GM21447 (cell line): ENCODE data around the gene AFM.

Source experiments
- ATAC-seq: cut with Tn5 transposase; IDR thresholded peaks from one replicate; pipeline ENCODE4 v1.9.1; 2021; ENCODE audit not compliant: unreplicated experiment

Gene AFM, protein sequence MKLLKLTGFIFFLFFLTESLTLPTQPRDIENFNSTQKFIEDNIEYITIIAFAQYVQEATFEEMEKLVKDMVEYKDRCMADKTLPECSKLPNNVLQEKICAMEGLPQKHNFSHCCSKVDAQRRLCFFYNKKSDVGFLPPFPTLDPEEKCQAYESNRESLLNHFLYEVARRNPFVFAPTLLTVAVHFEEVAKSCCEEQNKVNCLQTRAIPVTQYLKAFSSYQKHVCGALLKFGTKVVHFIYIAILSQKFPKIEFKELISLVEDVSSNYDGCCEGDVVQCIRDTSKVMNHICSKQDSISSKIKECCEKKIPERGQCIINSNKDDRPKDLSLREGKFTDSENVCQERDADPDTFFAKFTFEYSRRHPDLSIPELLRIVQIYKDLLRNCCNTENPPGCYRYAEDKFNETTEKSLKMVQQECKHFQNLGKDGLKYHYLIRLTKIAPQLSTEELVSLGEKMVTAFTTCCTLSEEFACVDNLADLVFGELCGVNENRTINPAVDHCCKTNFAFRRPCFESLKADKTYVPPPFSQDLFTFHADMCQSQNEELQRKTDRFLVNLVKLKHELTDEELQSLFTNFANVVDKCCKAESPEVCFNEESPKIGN

GRCh38 chr4:73481358-73481757, at the start of gene AFM:
TSS of gene AFM (plus strand) at chr4:73481745. CDS start at chr4:73481776, 31 bp downstream.
- no peak for ATAC-seq

GRCh38 chr4:73431813-73432168, 49.8 kb upstream of the AFM start:
- no peak for ATAC-seq

GRCh38 chr4:73432169-73433000, 49.2 kb upstream of the AFM start:
- ATAC-seq: no peak

GRCh38 chr4:73433140-73433539, 48.4 kb upstream of the AFM start:
- ATAC-seq: no peak

DNA sequence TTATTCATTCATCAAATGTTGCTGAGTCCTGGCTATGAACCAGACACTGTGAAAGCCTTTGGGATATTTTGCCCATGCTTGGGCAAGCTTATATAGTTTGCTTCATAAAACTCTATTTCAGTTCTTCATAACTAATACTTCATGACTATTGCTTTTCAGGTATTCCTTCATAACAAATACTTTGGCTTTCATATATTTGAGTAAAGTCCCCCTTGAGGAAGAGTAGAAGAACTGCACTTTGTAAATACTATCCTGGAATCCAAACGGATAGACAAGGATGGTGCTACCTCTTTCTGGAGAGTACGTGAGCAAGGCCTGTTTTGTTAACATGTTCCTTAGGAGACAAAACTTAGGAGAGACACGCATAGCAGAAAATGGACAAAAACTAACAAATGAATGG, 47.2 kb upstream of the AFM start:
- ATAC-seq: peak; percentile 58

DNA sequence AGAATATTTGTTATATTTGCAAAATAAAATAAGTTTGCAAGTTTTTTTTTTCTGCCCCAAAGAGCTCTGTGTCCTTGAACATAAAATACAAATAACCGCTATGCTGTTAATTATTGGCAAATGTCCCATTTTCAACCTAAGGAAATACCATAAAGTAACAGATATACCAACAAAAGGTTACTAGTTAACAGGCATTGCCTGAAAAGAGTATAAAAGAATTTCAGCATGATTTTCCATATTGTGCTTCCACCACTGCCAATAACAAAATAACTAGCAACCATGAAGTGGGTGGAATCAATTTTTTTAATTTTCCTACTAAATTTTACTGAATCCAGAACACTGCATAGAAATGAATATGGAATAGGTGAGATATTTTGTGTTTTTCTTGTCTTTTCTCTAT, 45.6 kb upstream of the AFM start, which contains the start of gene AFP:
Gene AFP, plus strand, starts transcription at position 238 of the 400 bp plus-strand sequence. Its CDS starts 42 bp downstream, at position 280.
- no peak for ATAC-seq

GRCh38 chr4:73436674-73437557, 44.6 kb upstream of the AFM start:
- no peak for ATAC-seq

DNA sequence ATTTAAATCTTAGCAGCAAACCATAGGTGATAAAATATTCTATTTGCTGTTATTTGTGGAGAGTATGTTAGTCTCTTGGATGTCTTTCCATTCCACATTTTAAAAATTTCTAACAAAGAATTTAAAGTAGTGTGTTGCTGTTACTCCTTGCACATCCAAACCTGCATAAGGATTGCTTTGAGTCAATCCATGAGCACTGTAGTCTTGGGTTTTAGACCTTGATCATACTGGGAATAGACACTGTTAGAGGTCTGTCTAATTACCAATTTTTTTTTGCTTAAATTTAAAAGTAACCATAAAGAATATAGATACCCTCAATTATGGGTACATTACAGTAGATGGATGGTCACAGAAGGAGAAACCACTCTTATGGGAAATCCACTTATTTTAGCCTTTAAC, 44.0 kb upstream of the AFM start:
- ATAC-seq: no peak

DNA sequence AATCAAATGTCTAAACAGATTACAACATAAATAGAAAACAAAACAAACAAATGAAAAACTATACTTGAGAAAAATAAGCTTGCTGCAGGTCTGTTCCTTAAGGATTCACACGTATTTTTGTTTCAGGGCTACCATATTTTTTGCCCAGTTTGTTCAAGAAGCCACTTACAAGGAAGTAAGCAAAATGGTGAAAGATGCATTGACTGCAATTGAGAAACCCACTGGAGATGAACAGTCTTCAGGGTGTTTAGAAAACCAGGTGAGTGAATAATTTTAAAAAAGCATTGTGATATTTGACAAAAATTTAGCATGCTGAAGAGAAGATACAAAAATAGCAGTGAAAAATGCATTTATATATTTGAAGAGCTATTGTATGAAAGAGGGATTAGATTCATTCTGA, 43.5 kb upstream of the AFM start:
- no peak for ATAC-seq

DNA sequence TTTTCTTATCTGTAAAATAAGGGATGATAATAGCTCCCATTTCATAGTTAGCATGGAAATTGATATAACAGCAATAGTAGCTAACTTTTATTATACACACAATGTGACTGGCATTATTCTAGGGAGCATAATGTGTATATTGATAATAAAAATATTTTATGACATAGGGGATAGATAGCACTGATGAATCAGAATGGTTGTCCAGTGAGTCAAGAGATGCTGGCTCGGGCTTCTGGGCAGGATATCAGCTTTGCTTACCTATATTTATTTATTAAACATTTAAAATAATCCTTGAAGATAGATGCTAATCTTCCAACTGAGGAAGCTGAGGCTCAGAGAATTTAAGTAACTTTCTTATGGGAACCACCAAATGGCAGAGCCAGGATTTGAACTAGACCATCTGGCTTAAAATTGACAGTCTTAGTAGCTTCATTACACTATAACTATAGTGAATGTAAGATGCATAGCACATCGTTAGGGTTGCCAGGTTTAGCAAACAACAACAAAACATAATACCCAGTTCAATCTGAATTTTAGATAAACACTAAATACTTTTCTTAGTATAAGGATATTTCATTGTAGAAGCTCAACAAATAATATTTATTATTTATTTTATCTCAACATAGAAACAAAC, 42.8 kb upstream of the AFM start:
- no peak for ATAC-seq

DNA sequence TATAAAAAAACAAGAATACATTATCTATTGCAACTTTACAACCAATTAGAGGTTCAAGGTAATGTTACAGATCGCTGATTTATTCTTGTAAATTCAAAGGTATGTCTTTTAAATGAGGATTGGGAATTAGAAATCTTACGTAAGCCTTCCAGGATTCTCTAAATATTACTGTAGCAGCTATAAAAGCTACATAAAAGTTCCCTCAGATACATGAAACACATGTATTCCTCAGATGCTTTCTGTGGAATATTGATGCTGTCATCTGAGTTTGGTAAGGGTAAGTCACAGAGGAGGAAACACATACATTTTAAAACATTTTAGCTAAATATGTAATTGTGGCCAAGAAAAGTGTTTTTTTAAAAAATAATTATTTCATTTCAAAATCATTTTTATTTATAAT, 42.1 kb upstream of the AFM start:
- no peak for ATAC-seq

GRCh38 chr4:73439991-73440390, 41.6 kb upstream of the AFM start:
- no peak for ATAC-seq

GRCh38 chr4:73440653-73441052, 40.9 kb upstream of the AFM start:
- no peak for ATAC-seq

- no peak for ATAC-seq
These were observed 39.3 kb upstream of the AFM start for GRCh38 chr4:73442275-73442674.

DNA sequence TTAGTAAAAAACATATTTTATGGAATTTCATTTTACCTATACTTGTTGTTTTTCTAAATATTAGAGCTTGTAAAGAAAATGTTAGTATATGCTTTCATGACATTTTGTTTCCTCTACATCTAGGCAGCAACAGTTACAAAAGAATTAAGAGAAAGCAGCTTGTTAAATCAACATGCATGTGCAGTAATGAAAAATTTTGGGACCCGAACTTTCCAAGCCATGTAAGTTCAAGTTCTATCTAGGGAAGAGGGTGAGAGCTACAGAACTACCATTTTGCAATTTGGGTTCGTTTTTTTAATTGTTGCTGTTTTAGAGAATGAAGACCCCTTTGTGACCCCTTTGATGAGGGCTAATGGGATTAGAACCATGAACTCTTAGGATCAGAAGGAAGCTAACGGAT, 38.3 kb upstream of the AFM start:
- ATAC-seq: no peak

DNA sequence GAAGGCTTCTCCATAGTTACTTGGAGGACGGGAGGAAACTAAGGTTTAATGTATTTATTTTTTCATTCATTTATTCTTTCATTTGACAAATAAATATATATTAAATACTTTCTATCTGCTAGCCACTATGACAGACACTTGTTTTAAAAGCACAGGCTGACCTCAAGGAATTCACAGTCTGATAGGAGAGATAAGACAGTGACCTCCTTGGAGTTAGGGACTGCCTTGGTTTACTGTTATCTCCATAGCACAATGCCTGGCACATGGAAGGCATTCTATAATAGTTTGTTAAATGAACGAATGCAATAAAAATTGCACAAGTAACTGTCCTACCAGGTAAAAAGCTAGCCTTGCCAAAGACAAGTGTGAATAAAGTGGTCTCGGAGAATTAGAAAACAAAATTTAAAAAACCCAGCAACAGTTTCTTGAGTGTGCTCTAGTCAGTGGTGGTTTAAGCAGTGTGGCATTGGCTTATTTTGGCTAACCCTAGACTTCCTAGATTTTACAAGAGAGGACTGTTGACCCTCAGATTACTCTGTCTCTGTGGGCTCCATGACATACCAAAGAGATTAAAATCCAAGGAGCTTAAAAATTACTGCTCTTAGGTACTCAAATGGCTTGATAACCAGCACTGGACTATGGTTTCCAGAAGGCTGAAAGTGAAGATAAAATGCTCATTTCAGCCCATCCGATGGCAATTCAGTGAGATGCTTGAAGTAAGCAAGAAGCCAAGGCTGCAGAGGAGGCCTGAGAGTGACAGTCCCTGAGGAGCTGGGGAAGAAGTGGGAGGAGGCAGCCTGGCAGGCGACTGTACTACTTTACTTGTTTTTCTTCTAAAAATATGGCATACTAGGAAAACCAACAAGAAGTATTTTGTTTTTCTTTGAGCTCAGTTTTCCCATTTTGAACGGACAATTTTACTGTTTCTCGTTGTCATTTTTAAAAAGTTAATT, 35.9 kb upstream of the AFM start:
- no peak for ATAC-seq

DNA sequence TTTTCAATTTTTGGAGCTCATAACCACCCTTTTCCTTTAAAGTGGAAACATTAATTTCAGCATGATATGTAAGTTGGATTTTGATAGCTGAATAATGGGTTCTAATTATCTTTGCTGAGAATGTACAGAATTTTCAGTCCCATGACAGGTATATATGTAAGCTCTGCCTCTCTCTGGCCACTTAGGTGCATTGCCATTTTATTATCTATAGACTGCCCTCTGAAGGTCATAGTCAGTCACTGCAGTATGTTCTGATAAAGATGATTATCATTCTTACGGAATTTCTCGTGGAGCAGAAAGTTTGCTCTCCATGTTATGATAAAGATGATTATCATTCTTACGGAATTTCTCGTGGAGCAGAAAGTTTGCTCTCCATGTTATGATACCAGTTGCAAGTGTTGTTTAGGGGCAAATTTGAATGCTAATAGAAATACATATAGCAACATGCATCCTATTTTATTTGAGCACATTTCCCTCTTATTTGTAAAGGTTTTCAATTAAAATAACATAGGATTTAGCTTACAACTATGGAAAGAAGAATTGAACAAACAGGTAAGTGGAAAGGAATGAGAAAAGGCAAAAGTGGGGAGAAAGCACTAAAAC, 35.1 kb upstream of the AFM start:
- ATAC-seq: peak; percentile 99

DNA sequence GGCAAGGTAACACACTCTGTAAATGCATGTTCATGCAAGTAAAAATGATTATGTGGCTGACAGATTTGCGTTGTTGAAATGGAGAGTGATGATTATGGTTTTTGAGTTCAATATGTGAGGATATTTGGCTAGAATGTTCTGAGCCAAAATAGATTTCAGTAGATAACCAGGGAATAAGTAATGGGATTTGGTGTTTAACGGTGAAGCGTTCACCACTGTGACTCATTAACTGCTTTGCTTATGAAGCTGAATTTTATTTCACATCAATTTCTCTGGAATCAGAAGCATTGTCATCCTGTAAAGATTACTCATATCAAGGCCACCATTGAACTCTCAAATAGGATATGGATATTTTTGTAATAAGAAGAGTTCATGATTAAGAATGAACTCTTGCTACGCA, 33.9 kb upstream of the AFM start:
- no peak for ATAC-seq
